Hematopoietic multipotent progenitor cell treated with erythropoietin and hydrocortisone succinate and interleukin-3 and kit ligand, for 15 days (in vitro differentiated cells): ENCODE results near the gene TSSC4.

Source experiments
- DNase-seq: peaks from one replicate; pipeline ENCODE4 v3.0.0-alpha.2; 2015; ENCODE audit warnings: low spot score

Gene TSSC4

DNA sequence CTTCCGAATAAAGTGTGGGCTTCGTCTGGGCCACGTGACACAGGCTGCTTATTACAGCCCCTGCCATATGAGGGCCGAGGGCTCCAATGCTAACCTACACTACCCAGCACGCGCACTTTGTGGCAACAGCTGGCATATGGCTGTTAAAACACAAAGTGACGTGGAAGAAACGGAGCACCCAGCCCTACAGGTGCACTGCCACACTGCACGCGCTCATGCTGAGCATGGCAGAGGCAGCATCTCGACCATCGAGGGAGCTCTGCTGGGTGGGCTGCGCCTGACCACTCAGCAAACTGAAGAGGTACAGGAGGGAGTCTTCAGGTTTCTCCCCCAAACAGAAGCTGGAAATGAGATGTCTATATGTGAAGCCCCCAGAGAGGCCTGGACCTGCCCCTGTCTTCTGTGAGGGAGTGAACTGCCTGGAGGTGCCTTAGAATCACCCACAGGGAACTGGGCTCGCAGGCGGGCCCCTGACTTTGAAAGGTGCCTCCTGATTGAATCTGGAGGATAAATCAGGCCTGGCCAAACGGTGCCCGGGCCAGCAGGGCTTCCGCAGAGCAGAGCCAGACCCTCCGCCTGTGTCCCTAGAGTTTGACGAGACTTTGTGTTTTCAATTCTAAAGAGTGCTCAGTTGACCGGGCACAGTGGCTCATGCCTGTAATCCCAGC, 18.3 kb downstream of the TSSC4 start:
- DNase-seq, result no peak

DNA sequence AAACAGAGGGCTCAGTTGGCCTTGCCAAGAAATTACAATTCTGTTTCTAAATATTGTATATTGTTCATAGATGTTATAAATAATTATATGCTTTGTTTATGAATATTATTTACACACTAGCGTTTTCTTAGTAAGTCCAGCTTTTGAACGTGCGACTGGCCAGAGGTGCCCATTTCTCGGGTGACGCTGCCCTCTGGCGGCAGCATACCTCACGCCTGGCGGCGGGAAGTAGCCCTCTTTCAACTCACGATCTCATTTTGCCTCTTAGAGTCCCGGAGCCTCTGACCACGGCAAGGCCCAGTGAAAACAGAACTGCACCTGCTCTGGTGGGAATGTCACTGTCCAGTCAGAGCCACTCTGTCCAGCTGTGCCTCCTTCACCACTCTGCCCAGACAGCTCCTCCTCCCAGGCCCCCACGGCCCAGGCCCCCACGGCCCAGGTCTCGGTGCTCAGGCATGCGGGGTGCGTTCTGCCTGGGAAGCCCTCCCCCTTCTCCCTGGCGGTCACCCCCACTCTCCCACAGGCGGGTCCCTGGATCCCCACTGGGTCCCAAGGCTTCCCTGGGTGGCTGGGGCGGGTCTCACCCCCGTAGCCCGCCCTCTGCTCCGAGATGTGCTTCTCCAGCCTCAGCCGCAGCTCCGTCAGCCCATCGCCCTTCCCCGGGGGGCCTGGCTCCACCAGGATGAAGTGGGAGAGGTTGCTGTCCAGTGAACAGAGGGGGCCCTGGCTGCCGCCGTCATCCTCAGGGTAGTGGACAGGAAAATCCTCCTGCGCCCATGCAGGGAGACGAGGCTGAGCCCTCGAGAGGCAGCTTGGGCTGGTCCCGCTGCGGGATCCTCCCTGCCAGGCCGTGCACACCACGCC, 19.3 kb downstream of the TSSC4 start:
- DNase-seq, result peak; percentile 63

DNA sequence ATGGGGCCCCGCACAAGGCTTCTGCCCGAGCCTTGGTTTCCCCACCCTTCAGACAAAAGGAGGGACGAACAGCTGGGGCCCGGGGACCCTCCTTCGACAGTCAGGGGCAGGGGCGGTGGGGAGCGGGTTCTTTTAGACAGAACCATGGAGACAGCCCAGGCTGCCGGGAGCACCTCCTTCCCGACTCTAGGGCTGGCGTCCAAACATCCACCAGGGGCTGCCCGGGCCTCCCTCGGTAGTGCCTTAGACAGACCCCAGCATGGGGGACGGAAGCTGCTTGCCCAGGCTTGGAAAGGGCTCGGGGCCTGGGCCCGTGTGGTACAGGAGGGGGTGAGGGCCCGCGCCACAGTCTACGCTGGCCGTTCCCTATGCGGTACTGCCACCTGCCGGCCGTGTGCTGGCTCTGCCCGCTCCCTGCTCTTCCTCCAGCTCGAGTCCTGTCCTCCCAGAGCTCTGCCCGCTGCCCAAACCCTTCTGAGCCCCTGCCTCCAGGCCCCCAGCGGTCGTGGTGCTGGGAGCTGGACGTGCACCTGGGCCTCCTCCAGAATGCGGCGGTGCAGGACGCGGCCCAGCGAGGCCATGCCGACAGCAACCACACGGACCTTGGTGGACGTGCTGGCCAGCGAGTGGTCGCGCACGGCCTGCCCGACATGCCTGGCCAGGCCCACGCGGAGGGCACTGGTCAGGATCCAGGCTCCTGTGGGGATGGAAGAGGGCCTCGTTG, 20.1 kb downstream of the TSSC4 start:
- DNase-seq, result peak; percentile 65

DNA sequence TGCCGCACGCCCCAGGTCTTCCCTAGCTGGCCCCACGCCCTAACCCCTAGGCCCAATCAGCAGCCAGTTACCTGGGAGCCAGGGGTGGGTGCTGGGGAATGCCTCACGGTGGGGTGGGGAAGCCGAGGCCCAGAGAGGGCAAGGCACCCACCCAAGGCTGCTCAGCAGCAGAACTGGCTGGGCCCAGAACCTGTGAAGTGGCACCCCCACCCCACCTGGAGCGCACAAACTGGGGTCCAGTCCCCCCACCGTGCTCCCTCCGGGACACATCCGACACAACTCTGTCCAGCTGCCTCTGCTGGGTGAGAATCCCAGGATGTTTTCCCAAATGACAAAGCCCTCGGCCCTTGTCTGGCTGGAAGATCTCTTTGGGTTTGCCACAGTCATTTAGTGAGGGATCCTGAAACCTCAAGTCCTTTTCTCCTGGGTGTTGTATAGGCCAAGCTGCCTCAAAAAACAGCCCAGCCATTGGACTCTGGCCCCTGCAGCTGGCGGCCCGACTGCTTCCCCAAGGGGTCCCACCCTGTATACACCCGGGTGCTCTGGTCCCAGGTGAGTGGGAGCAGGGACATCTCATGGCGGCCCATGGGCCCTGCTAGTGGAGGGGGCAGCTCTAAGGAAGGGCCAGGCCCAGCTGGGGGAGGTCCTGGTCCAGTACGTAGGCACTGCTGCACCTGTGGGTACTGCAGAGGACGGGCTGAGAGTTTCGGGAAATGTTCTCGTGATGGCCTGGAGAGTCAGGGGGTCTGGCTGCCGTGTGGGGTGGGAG, 20.9 kb downstream of the TSSC4 start:
- DNase-seq, result no peak

DNA sequence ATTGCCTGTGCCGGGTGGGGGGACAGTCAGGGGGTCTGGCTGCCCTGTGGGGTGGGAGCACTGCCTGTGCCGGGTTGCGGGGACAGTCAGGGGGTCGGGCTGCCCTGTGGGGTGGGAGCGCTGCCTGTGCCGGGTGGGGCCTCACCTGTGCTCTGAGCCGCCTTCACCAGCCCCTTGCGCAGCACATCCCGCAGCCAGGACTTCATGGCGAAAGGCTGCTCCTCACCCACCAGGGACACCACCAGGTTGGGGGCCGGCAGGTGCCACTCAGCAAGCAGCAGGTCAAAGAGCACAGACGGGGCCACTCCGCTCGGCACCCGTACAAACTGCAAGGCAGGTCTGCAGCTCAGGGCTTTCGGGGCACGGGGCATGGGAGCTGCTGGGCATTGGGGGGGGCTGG, 21.4 kb downstream of the TSSC4 start:
- DNase-seq, result no peak

DNA sequence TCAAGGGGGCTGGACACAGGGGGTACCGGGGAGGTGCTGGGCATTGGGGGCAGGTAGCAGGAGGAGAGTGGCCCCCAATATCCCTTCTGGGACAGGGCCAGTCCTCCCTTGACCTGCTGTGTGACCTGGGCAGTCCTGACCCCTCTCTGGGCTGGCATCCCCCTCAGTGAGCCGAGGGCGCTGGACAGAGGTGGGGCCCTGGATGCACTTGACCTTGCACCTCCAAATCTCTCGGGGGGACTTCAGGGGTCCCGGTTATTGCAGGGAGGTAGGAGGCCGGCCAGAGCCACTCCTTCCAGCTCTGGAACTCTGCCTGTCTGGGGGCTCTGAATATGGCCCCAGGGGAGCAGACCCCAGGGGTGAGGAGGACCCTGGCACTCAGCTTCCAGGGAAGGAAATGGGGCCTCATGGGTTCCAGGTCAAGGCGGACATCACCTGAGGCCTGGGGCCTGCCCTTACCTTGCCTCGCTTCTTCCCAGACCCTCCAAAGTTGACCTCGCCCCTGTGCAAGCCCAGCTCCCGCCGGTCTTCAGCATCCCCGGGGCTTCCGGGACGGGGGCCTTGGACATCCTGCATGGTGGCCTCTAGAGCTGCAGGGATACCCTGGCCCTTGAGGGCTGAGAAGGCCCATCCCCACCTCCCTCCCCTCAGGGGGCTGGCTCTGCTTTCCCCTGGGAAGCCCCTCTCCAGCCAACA, 22.1 kb downstream of the TSSC4 start:
- DNase-seq, result no peak

DNA sequence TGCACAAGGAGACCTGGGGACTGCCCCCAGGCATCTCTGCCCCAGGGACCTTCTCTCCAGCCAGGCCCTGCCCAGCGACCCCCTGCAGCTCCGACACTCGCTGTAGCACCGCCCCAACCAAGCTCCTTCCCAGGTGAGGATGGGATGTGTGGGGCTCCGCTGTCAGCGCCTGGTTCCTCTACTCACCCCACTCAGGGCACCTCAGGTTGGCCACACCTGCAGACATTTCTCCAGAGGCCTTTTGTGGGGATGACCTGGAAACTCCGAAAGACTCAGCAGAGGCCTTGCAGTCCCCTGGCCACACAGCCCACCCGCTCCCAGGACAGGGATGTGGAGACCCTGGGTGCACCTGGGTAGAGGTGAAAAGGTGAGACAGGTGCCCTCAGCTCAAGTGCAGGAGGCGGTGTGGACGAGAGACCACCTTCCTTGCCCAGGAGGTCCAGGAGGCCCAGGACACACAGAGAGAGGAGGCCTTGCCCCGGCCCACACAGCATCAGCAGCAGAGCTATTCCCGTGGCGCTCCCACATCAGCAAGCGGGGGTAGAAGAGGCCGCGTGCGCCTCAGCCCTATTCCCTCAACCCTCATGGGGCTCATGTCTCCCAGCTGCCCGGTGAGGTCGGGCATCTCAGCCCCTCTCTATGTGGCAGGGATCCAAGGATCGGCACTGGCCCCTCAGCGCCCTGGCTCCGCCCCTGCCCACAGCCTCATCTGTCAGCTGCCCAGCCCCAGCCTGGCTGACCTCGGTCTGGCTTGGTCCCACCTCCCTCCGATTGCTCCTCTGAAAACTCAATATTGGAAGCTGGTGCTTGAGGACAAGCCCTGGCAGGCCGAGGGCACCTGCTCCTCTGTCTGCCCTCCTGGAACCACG, 22.8 kb downstream of the TSSC4 start:
- no peak for DNase-seq

DNA sequence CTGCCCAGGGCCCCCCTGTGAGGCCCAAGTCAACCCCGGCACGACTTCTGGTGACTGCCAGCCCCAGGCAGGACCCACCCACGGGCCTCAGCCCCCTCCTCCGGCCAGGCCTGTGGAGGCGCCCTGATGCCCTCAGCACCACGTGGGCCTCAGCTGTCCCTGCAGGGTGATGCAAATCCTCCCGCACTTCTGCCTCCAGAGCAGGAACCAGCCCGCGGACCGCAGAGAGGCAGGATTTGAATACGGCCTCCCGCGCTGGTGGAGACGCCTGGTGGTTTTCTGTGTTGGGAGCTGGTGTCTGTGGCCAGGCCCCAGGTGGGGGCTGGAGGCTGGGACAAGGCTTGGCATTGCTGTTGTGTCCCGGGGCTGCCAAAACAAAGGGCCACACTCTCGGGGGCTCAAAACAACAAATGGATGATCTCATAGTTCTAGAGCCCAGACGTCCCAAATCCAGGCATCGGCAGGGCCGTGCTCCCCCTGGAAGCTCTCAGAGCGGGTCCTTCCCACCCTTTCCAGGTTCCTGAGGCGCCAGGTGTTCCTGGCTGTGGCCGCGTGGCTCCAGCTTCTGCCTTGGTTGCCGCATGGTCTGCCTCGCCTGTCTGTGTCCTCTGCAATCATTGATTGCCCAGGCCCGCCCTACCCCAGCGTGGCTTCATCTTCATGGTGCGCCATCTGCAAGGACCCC, 24.4 kb downstream of the TSSC4 start:
- DNase-seq, result no peak

DNA sequence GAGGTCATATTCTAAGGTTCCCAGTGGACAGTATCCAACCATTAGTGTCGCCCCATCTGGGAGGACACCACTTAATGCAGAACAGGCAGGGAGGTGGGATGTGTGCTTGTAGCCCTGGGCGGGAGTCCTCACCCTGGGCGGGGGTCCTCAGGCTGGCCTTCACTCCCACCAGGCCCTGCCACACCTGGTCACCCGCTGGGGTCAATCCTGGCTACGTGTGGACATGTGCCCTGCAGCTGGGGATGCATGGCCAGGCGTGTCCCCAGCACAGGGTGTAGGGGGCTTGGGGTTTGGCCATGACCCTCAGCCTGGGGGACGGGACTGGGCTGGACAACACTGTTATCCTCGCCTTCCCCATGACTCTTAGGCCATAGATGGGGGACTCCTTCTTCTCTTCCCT, 25.0 kb downstream of the TSSC4 start:
- no peak for DNase-seq

DNA sequence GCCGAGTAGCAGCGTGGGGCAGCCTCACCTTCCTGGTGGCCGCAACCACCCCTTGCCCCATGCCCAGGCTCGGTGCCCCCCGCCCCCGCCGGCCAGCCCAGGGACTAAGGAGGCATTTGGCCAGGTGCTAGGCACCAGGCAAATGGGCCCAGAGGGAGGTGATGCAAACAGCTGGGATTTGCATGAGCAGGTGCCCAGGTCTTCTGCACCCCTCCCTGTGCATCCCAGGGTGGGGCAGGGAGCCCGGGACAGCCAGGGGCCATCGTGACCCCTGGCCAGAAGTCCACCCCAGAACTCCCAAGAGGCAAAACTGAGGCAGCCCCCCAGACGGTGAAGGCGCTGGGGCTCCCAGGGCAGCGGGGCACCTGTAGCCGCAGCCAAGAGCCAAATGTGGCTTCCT, 25.7 kb downstream of the TSSC4 start:
- no peak for DNase-seq

DNA sequence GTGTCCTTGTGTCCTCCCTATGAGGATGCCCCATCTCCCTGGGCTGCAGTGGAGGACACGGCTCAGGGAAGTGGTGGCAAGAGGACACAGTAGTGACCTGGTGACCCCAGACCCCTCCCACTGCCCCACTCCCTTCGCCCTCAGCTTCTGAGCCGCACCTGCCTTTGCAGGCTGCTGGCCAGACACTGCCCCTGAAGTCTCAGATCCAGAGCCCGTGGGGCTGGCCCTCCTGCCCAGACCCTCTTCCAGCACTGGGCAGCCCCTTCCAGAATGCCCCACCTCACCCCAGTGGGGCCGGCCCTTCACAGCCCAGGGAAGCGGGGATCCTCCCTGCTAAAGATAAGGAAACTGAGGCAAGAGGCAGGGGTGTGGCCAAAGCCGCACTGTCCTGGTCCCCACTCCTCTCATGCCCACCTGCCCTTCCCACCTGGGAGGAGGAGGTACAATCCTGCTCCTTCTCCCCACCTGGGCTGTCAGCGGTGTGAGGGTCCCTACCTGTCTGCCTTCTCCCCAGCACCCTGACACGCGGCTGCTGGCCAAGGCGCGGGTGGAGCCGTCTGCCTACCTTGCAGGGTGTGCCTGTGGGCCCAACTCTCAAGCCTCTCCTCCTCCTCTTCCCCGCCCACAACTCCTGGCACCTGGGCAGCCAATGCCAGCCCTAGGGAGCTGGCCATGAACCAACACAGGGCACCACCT, 26.4 kb downstream of the TSSC4 start:
- DNase-seq, result no peak

DNA sequence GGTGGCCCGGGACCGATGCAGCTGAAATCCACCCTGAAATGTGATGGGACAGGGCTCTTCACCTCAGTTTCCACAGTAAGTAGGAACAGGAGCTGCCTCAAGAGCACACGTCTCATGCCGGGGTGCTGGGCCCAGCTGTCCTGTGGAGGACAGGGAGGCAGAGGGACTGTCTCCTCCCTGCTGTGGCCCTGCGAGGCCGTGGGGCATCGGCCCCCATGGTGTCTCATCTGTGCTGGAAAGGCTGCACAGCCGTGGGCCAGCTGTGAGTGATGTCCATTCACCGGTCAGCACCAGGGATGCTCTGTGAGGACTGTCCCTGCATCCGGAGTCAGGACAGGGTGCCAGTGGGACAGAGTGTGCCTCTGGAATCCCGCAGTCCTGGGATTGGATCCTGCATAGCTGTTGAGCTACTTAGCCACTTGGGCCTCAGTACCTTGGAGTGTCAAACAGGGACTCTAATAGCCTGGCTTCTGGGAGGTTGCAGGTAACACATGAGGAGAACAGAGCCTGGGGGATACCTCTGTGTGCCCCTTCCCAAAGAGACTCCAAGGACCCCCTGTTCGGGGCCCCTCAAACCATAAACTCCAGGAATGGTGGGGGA, 27.3 kb downstream of the TSSC4 start:
- DNase-seq, result no peak

DNA sequence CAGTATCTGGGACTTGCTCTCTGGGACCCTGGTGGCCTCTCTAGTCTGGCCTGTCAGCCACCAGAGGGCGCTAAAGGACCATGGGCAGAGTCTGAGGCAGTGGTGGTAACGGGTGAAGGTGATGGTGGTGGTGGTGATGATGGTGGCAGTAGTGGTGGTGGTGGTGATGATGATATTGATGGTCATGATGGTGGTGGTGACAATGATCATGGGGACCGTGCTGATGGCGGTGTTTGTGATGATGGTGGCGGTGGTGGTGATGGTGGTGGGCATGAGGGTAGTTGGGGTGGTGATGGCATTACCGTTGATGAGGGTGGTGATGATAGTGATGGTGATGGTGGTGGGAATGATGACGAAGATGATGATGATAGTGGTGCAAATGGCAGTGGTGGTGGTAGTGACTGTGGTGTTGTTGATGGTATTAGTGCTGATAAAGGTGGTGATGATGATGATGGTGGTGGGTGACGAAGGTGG, 27.8 kb downstream of the TSSC4 start:
- peak; percentile 65 for DNase-seq

DNA sequence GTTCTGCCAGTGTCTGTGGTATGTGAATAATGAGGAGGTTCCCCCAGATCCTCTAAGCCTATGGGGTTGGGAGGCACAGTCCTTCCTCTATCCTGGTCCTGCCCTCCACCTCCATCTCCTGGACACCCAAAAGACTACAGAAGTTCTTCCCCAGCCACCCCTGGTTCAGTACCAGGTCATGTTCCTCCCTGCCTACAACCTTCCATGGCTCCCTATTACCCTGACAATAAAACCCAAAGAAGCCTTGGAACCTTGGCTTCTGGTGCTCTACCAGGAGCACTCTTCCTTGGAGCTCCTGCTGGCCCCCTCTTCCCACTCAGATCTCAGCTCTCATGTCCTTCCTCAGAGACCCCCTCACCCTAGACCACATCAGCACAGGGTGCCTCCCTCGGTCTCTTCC, 30.8 kb downstream of the TSSC4 start:
- DNase-seq, result no peak

DNA sequence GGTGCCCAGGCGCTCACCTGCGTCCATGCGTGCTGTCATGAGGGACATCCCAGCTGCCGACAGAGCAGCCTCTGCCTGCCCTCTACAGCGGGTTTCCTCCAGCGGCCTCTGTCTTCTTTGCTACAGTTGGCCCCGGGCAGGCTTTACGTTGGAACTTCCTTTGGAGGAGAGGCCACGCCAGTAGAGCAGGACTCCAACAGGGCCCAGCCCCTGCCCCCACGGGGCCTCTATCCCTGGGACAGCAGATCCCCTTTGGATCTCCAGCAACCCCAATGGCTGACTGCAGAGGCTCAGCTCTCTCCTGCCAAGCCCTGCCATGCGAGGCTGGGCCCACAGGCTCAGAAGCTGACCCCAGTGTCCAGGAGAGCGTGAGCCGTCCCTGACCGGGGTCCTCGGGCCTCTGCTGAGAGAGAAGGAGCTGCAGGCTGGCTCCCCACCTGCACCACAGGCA, 31.6 kb downstream of the TSSC4 start:
- DNase-seq, result no peak

DNA sequence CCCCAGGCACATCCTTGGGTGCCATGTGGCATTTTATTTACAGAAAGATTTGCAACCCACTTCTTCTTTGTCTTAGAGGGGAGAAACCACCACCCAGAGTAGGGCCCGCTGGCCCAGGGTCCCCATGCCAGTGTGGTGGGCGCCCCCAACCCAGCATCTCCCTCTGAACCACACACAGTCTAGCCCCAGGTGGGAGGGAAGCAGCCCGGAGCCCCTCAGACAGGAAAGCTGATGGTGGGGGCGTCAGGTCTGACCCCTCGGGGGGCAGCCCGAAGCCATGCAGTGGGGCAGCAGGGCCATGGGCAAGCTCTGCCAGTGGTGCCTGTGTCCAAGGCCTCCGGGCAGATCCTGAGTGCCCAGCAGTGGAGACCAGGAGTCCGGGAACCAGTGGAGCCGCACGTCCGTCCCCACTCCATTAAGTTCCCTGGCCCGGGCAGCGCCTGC, 32.1 kb downstream of the TSSC4 start:
- DNase-seq, result no peak

DNA sequence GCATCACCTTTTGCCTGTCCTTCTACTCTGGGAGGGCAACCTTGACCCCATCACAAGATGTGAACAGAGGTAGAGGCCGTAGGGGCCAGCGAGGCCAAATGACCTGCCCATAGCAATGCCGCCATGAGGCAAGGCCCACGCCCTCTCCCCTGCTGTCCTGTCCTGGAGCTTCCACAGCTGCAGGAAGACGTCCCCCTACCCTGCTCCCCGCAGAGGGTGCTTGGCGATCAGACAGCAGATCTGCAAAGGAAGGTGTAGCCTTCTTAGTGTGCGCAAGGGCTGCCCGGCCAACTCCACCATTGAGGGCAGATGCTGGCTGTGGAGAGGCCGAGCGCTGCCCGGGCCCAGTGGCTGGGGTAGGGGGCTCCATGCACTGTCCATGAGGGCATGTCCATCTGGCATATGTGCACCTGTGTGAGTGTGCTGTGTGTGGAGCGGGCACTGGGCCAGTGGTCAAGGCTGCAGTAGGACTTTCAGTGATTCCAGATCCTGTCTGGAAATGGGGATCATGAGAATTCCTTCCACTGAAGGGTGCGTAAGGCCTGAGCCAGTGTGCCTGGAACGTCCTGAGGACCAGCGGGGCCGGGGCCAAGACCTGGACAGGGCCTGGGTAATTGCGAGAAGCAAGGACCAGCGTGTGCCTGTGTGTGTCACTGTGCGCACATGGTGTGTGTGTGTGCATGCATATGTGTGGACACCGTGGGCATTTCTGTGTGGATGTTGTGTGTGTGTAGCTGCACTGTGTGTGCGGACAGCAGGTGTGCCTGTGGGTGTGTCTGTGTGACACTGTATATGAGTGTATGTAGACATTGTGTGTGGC, 32.8 kb downstream of the TSSC4 start:
- DNase-seq, result no peak

DNA sequence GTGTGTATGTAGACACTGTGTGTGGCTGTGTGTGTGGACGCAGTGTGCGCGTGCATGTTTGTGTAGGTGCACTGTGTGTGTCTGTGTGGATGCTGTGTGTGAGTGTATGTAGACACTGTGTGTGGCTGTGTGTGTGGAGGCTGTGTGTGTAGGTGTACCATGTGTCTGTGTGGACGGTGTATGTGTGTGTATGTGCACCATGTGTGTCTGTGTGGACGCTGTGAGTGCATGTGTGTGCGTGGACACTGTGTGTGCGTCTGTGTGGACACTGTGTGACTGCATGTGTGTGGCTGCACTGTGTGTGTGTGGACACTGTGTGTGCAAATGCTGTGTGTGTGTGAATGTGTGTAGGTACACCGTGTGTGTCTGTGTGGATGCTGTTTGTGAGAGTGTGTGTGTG, 33.5 kb downstream of the TSSC4 start:
- DNase-seq, result no peak
